ENCODE results near the gene CMSS1.

DNA sequence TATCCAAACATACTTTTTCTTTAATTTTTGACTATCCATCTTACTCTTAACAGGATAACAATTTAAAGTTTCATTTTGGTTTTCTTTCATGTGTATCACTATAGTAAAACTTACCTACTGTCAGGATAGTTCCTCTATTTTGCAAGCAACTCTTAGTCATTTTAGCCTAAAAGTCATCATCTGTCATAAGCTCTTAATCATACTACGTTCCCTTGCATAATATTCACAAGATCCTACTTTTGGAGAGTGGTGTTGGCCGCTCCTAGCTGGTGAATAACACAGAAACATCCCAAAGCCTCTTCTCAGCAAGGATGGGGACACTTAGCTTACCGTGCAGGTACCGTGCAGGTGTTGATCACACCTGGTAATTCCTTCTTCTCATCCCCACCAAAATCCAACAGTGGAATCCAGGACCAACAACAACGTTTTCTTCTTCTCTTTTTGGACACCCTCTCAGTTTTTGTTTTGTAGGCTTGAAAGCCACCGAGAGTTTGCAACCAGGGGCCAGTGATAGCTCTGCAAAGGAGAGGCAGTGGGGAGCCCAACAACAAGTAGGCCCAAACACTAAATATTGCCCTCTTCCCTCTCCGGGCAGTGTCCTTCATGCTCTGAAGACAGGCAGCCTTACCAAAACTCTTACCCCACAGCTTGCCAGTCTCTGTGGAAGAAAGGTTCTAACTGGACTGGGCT, 296.2 kb downstream of the CMSS1 start:
- TF ChIP-seq, protein P1, sequence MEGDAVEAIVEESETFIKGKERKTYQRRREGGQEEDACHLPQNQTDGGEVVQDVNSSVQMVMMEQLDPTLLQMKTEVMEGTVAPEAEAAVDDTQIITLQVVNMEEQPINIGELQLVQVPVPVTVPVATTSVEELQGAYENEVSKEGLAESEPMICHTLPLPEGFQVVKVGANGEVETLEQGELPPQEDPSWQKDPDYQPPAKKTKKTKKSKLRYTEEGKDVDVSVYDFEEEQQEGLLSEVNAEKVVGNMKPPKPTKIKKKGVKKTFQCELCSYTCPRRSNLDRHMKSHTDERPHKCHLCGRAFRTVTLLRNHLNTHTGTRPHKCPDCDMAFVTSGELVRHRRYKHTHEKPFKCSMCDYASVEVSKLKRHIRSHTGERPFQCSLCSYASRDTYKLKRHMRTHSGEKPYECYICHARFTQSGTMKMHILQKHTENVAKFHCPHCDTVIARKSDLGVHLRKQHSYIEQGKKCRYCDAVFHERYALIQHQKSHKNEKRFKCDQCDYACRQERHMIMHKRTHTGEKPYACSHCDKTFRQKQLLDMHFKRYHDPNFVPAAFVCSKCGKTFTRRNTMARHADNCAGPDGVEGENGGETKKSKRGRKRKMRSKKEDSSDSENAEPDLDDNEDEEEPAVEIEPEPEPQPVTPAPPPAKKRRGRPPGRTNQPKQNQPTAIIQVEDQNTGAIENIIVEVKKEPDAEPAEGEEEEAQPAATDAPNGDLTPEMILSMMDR (IDR thresholded peaks at IDR 0.05), result no peak
- TF ChIP-seq EZH2phosphoT487 (IDR thresholded peaks at IDR 0.05), result no peak

All from neural progenitor cell (in vitro differentiated cells).